H1 (cell line): Measurements from ENCODE around the gene CALCR. TPM values are rescaled to one million over a fixed set of nuclear protein-coding genes. Genes with fewer than 3 reads are reported as not detected.

Experiments used
- CTCF ChIA-PET: fragments of 300-600 bp; sonication (Branson Sonifier 250); formaldehyde crosslinking; loops from one replicate; lab custom pipeline; 2021; ENCODE audit not compliant: partially characterized antibody; lab: Charles Lee
- POLR2A ChIA-PET: fragments of 300-600 bp; sonication (Branson Sonifier 250); formaldehyde crosslinking; loops from one replicate; lab custom pipeline; 2021; ENCODE audit warnings: inconsistent platforms; ENCODE audit not compliant: partially characterized antibody; lab: Charles Lee
- DNase-seq, 2 experiments: peaks; one replicate each; pipeline versions ENCODE4 v3.0.0 to v3.0.0-alpha.2; 2010 to 2022; ENCODE audit warnings: low spot score in 2 of 2, low read depth in 1 of 2, mixed read lengths in 1 of 2
- FAIRE-seq: peaks from 2 replicates; lab custom pipeline; 2011; peaks lifted over from hg19 to GRCh38; lab: Jason Lieb, UNC
- H2AFZ ChIP-seq: 2 replicates; pipeline ENCODE4 v1.8.1; 2012; ENCODE audit warnings: low read length, inconsistent platforms
- H2AK5ac ChIP-seq: 2 replicates; pipeline ENCODE4 v1.6.1; 2013; ENCODE audit warnings: low read depth, low read length
- H2BK120ac ChIP-seq: replicated peaks from 2 replicates; pipeline ENCODE3; 2013; ENCODE audit warnings: low read depth, low read length, inconsistent platforms
- H2BK12ac ChIP-seq: 2 replicates; pipeline ENCODE4 v1.6.1; 2013; ENCODE audit warnings: low read depth, low read length
- H2BK15ac ChIP-seq: 2 replicates; pipeline ENCODE4 v1.6.1; 2013; ENCODE audit warnings: low read length
- H2BK20ac ChIP-seq: 2 replicates; pipeline ENCODE4 v1.6.1; 2013; ENCODE audit warnings: low read length
- H2BK5ac ChIP-seq: 2 replicates; pipeline ENCODE4 v1.6.1; 2013; ENCODE audit warnings: low read depth, low read length
- H3K14ac ChIP-seq: 2 replicates; pipeline ENCODE4 v1.6.1; 2013; ENCODE audit warnings: inconsistent platforms; ENCODE audit not compliant: insufficient read length
- H3K18ac ChIP-seq: 2 replicates; pipeline ENCODE4 v1.6.1; 2013; ENCODE audit warnings: low read length; ENCODE audit errors: extremely low read depth
- H3K23ac ChIP-seq: 2 replicates; pipeline ENCODE4 v1.6.1; 2013; ENCODE audit warnings: inconsistent platforms; ENCODE audit not compliant: insufficient read length
- H3K23me2 ChIP-seq: 2 replicates; pipeline ENCODE4 v1.6.1; 2013; ENCODE audit warnings: low read depth, low read length
- H3K27ac ChIP-seq: 2 replicates; pipeline ENCODE4 v1.6.1; 2011; ENCODE audit warnings: low read depth, low read length, inconsistent platforms
- H3K27me3 ChIP-seq, 4 experiments: replicated peaks in 1 of 4; 1 replicate in 1 of 4; 2 replicates in 3 of 4; pipeline versions ENCODE4 v1.6.1 to v1.8.1; 2011 to 2013; ENCODE audit warnings: low read length in 3 of 4, mild to moderate bottlenecking in 3 of 4, inconsistent platforms in 2 of 4, mixed read lengths in 2 of 4, moderate library complexity in 1 of 4; ENCODE audit not compliant: control insufficient read depth in 3 of 4, insufficient read depth in 3 of 4; ENCODE audit errors: extremely low read depth in 1 of 4
- H3K36me3 ChIP-seq, 4 experiments: 2 replicates each; pipeline versions ENCODE4 v1.6.1 to v1.8.1; 2011 to 2013; ENCODE audit warnings: mild to moderate bottlenecking in 4 of 4, low read length in 3 of 4, moderate library complexity in 2 of 4, control low read depth in 1 of 4, inconsistent platforms in 1 of 4; ENCODE audit not compliant: insufficient read depth in 4 of 4, control insufficient read depth in 2 of 4
- H3K4ac ChIP-seq: replicated peaks from 2 replicates; pipeline ENCODE3; 2013; ENCODE audit warnings: low read length, low read depth, mixed read lengths, inconsistent platforms; ENCODE audit not compliant: insufficient read length
- H3K4me1 ChIP-seq, 4 experiments: replicated peaks in 1 of 4; 1 replicate in 1 of 4; 2 replicates in 3 of 4; pipeline versions ENCODE4 v1.6.1 to v1.8.1; 2011 to 2013; ENCODE audit warnings: low read length in 3 of 4, inconsistent platforms in 2 of 4, mixed read lengths in 1 of 4; ENCODE audit not compliant: insufficient read depth in 4 of 4, control insufficient read depth in 3 of 4
- H3K4me2 ChIP-seq, 2 experiments: 2 replicates each; pipeline versions ENCODE4 v1.6.1 to v1.8.1; 2011 to 2013; ENCODE audit warnings: low read depth in 2 of 2, low read length in 2 of 2, control low read depth in 1 of 2, inconsistent platforms in 1 of 2, mild to moderate bottlenecking in 1 of 2; ENCODE audit not compliant: insufficient read depth in 1 of 2
- H3K4me3 ChIP-seq, 4 experiments: fragments of 200-600, 300-600 bp in 1 of 4; sonication (generic), shearing (Covaris generic), sonication (Bioruptor Twin) in 1 of 4; 2 replicates each; pipeline versions ENCODE4 v1.5.1 to v1.8.1; 2011 to 2016; ENCODE audit warnings: low read length in 4 of 4, low read depth in 3 of 4, control low read depth in 2 of 4, inconsistent platforms in 2 of 4, mild to moderate bottlenecking in 2 of 4, mixed read lengths in 1 of 4, moderate library complexity in 1 of 4; ENCODE audit not compliant: insufficient read depth in 2 of 4; ENCODE audit errors: extremely low read depth in 1 of 4
- H3K56ac ChIP-seq: replicated peaks from 2 replicates; pipeline ENCODE3; 2013; ENCODE audit warnings: low read depth, mild to moderate bottlenecking, mixed read lengths, low read length, inconsistent platforms; ENCODE audit not compliant: insufficient read length
- H3K79me1 ChIP-seq: 2 replicates; pipeline ENCODE4 v1.6.1; 2013; ENCODE audit warnings: low read depth, low read length, control low read depth
- H3K79me2 ChIP-seq, 2 experiments: 2 replicates each; pipeline versions ENCODE4 v1.6.1 to v1.8.1; 2012 to 2013; ENCODE audit warnings: low read length in 2 of 2, mild to moderate bottlenecking in 2 of 2, inconsistent platforms in 1 of 2; ENCODE audit not compliant: insufficient read depth in 2 of 2, control insufficient read depth in 1 of 2
- H3K9ac ChIP-seq, 4 experiments: replicated peaks in 1 of 4; 1 replicate in 1 of 4; 2 replicates in 3 of 4; pipeline versions ENCODE4 v1.6.1 to v1.8.1; 2011 to 2013; ENCODE audit warnings: low read depth in 3 of 4, low read length in 3 of 4, control low read depth in 2 of 4, mild to moderate bottlenecking in 2 of 4, moderate library complexity in 2 of 4, inconsistent platforms in 1 of 4; ENCODE audit errors: extremely low read depth in 1 of 4
- H3K9me3 ChIP-seq, 2 experiments: 2 replicates each; pipeline versions ENCODE4 v1.6.1 to v1.8.1; 2012 to 2013; ENCODE audit warnings: mild to moderate bottlenecking in 2 of 2, moderate library complexity in 2 of 2, control low read depth in 1 of 2, inconsistent platforms in 1 of 2, low read depth in 1 of 2, low read length in 1 of 2, mixed read lengths in 1 of 2; ENCODE audit not compliant: insufficient read depth in 2 of 2
- H4K20me1 ChIP-seq, 2 experiments: replicated peaks in 1 of 2; 2 replicates each; pipeline versions ENCODE3 to v1.8.1; 2011 to 2013; ENCODE audit warnings: inconsistent platforms in 2 of 2, low read length in 2 of 2, mild to moderate bottlenecking in 1 of 2; ENCODE audit not compliant: insufficient read depth in 2 of 2, control insufficient read depth in 1 of 2
- H4K5ac ChIP-seq: 2 replicates; pipeline ENCODE4 v1.6.1; 2013; ENCODE audit warnings: low read length, low read depth, mixed read lengths, inconsistent platforms; ENCODE audit not compliant: insufficient read length
- H4K8ac ChIP-seq: 2 replicates; pipeline ENCODE4 v1.8.0; 2013; ENCODE audit warnings: mild to moderate bottlenecking, moderate library complexity, low read length, inconsistent platforms; ENCODE audit not compliant: insufficient read depth; ENCODE audit errors: extremely low read depth
- H4K91ac ChIP-seq: replicated peaks from 2 replicates; pipeline ENCODE3; 2013; ENCODE audit warnings: low read length, mixed read lengths, inconsistent platforms; ENCODE audit not compliant: insufficient read length
- ASH2L ChIP-seq: fragments of 200-600, 300-600 bp; sonication (generic); IDR thresholded peaks from one replicate; pipeline ENCODE4 v1.7.1; 2017; ENCODE audit warnings: low read length
- POU5F1 ChIP-seq: IDR thresholded peaks from 2 replicates; pipeline ENCODE4 v1.6.1; 2011; ENCODE audit warnings: low read depth, mild to moderate bottlenecking, low read length, moderate library complexity
- WGBS, 2 experiments: shearing (Covaris generic) in 1 of 2; methylation state at CpG; one replicate each; pipeline versions ENCODE4 v1.1.6 to v1.1.7; 2013 to 2015; ENCODE audit warnings: low lambda C conversion rate in 2 of 2, mixed read lengths in 2 of 2, inconsistent platforms in 1 of 2, low coverage in 1 of 2, missing lambda C conversion rate in 1 of 2; ENCODE audit not compliant: insufficient replicate concordance in 2 of 2, insufficient coverage in 1 of 2, insufficient read length in 1 of 2; ENCODE audit errors: extremely low coverage in 1 of 2, missing lambda C conversion rate in 1 of 2; 5-methylcytosine and 5-hydroxymethylcytosine counted together
- polyA plus RNA-seq, 7 experiments: library from polyadenylated mRNA; depleted of rRNA in 3 of 7; stranded (reverse) in 5 of 7; unstranded in 2 of 7; fragments of >200 nt in 5 of 7; fragments of 200-250 nt in 2 of 7; gene quantifications; 1 replicate in 5 of 7; 2 replicates in 1 of 7; 4 replicates in 1 of 7; pipeline versions ENCODE4 v1.2.1 to v1.2.3, GENCODE V29; 2011 to 2013; ENCODE audit warnings: missing spikeins in 2 of 7, mixed read lengths in 2 of 7
- total RNA-seq: library from RNA; stranded (reverse); fragmentation: NEBNext Ultra II Directional; extraction: Animal tissue kit (Norgen Biotek cat#: 25700); gene quantifications from 2 replicates; pipeline ENCODE4 v1.2.1, GENCODE V29; 2021

CALCR gene
- total and polyA plus RNA-seq, 2 of the 8 experiments (the other 6 are each of a cell fraction or from before 2014, with no cell fraction given) = 1.0 to 3.6 TPM

GRCh38 chr7:93463764-93464163 lies 110.8 kb downstream of the CALCR start:
- POLR2A ChIA-PET = no interaction called here
- H4K8ac ChIP-seq = no peak overlapping the region
- no peak overlapping the region for H3K4me3 ChIP-seq
- H2AK5ac ChIP-seq = no peak overlapping the region
- no peak overlapping the region for H3K9ac ChIP-seq
- H3K79me1 ChIP-seq = no peaks in the 10 kb centered on the region
- H3K23me2 ChIP-seq = no peaks in the 10 kb centered on the region
- no peak overlapping the region for H3K14ac ChIP-seq
- no peak overlapping the region for H3K27ac ChIP-seq
- CTCF ChIA-PET = interaction anchor here (1.2 to 1.7 kb wide), 2 partner anchors 21 to 88 kb away, joined by 5 to 9 read pairs; no protein-coding TSS in a partner anchor
- H3K18ac ChIP-seq = no peak overlapping the region
- H3K4ac ChIP-seq = no peak overlapping the region
- H3K9me3 ChIP-seq = no peaks in the 10 kb centered on the region
- no peaks in the 10 kb centered on the region for H3K27me3 ChIP-seq
- no peaks in the 10 kb centered on the region for H3K36me3 ChIP-seq
- no peak overlapping the region for H3K4me2 ChIP-seq
- no peak overlapping the region for H2AFZ ChIP-seq
- H2BK12ac ChIP-seq = no peak overlapping the region
- no peak overlapping the region for H4K5ac ChIP-seq
- WGBS, 2 experiments = 96% methylated on average over 2 of the region's 2 CpGs; no CpG with 5 or more reads in 1 of the 2 experiments
- H4K91ac ChIP-seq = no peak overlapping the region
- no peak overlapping the region for H2BK20ac ChIP-seq
- peaks cover 0 to 2% (median 0%) of the 10 kb centered on the region in 4 experiments; a peak in 1 of 7 replicates for H3K4me1 ChIP-seq
- H2BK5ac ChIP-seq = no peak overlapping the region
- FAIRE-seq (peak; percentile 7), DNase-seq (no peak)
- no peaks in the 10 kb centered on the region for H3K79me2 ChIP-seq
- no peak overlapping the region for H3K23ac ChIP-seq
- no peaks in the 10 kb centered on the region for H4K20me1 ChIP-seq
- no peak overlapping the region for H2BK15ac ChIP-seq
- H2BK120ac ChIP-seq = no peak overlapping the region
- no peak overlapping the region for H3K56ac ChIP-seq
- TF ChIP-seq ASH2L (no peak), POU5F1 (no peak)
